ENCODE data around the gene SOX30.

SOX30 gene

DNA sequence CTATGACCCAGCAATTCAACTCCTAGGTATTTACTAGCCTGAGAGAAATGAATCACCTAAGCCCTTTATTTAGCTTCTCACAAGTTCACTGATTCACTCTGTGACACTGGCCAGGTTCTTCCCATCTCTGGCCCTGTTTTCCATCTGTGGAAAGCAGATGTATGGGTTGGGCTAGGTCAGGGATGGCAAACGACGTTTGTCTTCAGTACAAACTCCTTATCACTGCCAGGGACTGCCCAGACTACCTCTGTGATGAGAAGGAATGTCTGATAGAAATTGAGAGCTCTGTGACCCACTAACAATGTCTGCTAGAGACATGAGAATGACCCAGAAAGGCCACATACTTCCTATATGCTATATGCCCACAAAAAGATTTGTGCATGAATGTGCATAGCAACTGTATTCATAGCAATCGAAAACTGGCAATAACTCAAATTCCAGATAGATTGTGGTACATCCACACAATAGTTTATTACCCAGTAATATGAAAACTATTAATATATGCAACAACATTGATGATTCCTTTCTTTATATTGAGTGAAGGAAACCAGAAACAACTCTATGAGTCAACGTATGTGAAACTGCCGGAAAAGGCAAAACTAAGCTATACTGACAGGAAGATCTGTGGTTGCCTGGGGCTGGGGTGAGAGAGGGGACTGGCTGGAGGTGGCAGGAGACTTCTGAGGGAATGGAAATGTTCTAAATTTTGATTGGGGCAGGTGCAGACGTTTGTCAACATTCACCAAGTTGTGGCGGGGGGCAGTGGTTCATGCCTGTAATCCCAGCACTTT is 44.7 kb downstream of the SOX30 start:
- DNase-seq = peak in 1 of 4 experiments; percentile 9

DNA sequence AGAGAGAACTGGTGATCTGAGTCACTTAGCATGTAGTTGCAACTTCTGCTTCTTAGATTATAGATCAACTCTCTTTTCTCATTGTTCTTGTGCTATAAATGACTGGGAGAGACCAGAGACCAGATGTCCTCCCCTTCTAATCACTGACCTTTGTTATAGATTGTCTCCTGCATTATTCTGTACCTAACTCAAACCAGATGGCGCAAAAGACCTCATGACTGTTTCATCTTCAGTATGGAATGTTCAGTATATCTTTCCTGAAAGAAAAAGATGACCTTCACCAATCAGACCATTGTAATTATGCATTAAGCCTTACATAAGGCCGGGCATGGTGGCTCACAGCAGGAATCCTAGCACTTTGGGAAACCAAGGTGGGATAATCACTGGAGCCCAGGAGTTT is 46.2 kb downstream of the SOX30 start:
- DNase-seq = no peak

DNA sequence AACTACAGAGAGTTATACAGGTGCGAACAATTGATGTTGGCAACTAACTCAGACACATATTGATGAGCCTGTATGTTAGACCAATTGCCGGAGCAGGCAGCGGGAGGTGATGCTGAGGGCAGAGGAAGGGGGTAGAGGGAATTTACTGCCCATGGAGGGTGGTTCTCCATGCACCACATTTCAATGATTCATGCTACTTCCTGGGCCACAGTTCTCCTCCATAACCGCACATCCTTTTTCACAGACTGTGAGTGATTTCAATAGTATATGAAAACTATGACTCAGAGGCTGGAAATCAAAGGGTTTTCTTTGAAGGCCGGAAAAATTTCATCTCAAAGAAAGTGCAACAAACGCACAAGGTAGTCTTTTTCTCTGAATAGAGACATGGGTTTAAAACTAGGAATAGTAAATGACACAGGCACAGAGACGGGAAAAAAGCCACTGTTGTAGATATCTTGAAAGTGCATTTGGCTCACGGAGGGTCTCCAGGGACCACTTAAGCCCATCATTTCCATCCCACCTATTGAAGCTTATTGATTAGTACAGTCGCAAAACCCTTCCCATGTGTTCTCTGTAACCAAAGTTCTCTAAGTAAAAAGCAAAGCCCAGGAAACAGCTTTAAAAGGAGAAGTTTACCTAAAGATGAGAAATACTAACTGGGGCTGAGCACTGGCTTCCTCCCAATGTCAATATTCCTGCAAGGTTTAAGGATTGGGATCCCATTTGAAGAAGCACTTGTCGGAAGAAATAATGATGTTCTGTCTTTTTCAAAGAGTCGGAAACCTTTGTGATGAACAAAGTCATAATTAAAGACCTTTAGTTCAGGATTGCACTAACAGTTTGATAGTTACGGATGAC is 48.7 kb downstream of the SOX30 start:
- peak in 1 of 4 experiments; percentile 22 for DNase-seq

DNA sequence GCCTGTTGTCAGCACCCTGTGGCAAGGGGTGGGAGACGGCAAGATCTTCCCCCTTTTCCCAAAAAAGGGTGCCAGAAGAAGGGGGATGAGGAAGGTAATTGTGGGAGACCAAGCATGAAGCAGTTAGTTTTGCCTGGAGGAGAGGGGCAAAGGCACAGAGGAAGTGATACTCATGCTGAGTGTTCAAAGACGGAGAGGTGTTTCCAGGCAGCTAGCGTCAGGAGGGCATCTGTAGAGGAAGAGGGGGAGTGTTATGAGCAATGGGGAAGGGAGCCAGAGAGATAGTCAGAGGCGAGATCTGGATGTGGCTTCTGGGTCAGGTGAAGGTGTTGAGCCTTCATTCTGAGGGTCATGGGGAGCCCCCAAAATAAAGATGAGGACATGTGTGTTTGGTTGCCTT is 49.7 kb downstream of the SOX30 start:
- DNase-seq = no peak

DNA sequence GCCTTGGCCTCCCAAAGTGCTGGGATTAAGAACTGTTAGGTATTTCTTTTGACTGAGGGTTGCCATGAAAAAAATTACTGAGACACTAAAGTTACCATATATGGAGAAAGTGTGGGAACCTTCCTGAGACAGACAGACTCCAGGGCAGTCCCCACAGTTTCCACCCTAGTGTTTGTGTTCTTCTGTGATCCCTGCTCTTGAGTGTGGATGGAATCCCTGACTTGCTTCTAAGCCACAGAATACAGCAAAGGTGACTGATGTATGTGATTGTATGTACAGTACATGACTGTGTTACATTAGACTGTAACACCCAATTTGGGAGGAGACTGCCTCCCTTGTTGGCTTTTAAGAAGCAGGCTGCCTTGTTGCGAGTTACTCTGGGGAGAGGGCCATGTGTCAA is 52.0 kb downstream of the SOX30 start:
- DNase-seq = no peak

DNA sequence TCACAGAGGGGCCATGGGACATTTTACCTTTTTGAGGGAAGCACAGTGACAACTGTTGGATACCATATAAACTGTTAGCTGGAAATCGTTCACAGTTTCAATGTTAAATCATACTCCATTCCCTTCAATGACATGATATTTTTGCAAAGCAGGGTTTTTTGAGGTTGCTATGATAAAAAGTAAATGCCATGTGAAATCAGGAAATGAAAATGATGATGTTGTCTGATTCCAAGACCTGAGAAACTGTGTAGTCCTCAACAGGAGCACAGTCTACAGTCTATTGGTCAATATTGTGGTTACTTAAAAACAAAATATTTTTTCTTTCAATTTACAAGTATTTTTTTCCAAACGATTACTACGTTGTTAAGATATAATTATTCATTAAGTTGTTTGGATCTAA is 52.7 kb downstream of the SOX30 start:
- no peak for DNase-seq

DNA sequence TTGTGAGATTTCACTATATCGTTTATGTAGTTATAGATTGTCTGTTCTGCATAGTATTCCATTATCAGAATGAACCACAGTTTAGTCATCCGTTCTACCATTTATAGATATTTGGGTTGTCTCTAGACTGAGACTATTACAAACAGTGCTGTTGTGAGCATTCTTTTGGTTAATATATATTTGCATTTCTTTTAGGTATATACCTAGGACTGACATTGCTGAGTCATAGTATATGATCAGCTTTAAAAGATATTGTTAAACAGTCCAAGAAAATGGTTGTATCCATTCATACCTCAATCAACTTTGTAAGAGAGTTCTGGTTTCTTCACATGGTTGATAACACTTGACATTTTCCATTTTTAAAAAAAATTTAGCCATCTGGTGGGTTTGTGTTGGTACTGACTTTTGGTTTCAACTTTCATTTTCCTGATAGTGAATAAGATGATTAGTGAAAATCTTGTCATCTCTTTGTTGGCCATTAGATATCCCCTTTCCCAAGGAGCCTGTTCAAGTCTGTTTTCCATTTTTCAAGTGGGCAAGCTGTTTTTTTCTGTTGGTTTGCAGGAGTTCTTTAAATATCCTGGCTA is 53.8 kb downstream of the SOX30 start:
- DNase-seq = no peak

DNA sequence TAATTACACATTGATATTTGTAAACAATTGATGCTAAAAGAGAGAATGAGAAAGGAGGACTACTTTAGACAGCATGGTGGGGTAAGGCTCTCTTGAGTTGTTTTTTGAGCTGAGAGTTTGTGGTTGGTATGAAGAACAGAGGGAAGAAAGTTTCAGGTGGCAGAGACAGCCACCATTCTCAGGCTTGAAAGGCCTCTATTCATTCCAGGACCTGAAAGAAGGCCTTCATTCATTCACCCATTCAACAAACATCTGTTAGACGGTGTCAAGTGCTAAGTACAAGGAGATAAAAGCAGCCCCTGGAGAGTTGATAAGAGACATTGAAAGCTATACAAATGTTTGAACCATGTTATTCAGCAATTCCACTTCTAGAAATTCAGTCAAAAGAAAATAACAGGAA is 55.0 kb downstream of the SOX30 start:
- DNase-seq = no peak

DNA sequence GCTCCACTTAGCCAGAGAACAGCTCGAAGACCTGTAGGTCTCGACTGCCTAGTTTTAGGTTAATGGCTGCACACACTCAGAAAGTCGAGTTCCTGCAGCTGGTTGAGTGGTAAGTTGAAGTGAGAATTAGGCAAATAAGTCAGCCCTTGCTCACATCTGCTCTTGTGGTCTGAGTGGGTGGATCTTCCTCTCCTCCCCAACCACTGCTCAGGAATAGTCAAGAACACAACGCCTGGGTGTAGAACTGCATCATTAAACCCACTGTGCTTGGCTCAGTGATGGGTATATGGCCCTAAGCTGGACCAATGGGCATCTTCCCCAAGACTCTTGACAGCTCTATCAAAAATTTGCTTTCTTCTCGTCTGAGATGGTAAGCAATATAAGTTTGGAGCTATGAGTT is 55.8 kb downstream of the SOX30 start:
- no peak for DNase-seq

DNA sequence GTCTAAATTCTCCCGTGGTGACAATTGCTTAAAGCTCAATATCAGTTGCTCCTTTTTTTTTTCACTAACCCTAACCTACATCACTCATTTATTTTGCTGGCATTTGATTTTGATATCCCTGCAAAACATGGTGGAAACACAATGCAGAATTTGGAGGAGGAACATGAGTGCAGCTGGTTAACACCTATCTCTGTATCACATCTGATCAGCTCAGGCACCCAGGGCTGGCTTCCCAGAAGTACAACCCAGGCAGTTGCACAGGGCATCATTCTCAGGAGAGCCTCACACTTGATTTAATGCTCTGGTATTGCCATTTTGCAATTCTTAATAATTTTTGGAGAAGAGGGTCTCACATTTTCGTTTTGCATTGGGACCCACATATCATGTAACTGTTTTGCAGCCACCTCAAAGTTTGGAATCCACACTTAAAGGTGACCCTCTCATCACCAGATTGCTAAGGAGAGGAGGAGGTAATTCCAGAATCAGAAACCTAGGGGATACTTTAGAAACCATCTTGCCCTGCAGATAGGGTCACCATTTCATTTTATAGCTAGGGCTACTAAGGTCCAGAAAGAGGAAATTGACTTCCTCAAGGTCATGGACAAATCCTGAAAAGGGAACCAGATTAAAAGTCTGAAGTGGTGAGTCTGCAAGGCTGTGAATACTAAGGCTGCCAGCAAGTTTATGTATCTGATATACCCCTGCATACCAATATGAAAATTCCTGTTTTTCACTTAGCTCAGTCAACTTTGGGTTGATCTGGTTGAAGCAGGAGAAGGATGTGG is 57.4 kb downstream of the SOX30 start:
- no peak for DNase-seq

DNA sequence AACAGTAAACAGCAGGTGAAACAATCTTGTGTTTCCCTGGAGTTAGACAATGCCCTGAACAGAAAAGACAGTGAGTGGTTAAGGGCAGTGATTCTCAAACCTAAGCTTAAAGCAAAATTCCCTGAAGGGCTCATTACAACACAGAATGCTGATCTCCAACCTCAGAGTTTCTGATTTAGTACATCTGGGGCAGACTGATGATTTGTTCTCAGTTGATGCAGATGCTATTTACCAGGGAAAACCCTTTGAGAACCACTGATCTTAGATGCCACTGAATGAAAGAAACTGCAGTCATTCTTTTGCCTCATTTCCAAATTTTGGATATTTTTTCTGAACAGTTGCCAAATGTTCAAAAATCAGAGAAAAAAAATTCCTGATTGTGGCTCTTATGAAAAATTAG is 58.0 kb downstream of the SOX30 start:
- DNase-seq = no peak

DNA sequence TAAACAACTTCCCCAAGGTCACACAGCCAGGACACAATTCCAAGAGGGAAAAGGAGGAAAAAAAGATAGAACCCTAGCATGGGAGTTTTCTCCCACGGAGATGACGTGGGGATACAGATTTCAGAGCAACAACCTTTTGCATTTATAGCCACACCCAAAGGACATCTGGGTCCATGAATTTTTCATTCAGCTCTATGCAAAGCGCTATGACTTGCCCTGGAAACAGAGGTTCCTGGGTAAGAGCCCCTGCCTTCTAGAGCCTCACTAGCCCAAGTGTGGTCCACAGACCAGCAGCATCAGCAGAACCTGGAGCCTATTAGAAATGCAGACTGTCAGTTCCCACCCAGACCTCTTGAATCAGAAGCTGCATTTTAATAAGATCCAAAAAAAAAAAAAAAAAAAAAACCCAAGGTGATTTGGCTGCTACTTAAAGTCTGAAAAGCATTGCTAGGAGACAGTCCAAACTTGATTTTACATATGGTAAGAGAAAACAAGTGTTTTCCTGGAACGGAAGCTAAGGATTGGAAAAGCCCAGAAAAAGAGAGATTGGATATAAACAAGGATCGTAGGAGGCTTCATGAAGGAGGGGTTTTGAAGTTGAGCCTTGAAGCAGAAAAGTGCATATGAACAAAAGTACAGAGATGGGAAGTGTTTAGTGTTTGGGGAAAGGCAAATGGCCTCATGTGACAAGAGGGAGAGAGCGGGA is 59.0 kb downstream of the SOX30 start:
- DNase-seq = no peak

DNA sequence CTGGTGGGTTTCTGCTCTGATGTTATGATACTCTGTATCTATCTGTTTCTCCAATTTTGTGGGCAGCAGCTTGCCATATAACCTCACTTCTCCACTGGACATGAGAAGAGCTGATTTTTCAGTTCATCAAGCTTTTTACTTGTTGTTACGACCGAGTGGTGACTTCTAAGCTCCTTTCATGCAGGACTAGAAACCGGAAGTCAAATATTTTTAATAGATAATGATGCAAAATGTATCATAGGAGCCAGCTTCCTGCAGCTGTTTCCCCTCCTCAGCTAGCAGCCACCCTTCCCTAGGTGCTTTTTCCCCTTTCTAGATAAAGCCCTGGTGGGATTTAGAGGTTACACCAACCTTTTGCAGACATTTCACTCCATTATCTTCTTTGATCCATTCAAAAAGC is 59.6 kb downstream of the SOX30 start:
- no peak for DNase-seq

DNA sequence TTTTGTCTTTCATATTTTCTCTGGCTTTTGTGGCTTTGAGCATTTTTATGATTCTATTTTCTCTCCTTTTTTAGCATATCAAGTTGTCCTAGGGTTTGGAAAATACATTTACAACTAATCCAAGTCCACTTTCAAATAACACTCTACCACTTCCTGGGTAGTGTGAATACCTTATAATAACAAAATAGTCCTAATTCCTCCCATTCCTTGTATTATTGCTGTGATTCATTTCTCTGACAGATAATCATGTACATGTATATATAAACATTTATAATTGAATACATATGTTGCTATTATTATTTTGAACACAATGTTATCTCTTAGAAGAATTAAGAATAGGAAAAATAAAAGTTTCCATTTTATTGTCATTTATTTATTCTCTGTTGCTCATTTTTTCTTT is 61.8 kb downstream of the SOX30 start:
- no peak for DNase-seq

DNA sequence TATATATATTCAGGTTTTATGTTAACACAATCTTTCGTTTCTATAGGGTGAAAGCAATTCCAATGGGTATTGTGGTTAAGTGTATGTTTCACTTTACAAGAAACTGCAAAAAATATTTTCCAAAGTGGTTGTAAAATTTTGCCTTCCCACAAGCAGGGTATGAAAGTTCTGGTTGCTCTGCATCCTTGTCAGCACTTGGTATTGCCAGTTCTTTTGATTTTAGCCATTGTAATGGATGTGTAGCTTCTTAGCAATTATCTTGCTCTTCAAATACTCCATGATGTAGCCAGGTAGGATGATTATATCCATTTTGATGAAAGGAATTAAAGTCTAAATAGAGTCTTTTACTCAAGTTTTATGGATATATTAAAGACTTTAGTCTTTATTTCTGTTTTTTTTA is 67.6 kb downstream of the SOX30 start:
- DNase-seq = no peak

DNA sequence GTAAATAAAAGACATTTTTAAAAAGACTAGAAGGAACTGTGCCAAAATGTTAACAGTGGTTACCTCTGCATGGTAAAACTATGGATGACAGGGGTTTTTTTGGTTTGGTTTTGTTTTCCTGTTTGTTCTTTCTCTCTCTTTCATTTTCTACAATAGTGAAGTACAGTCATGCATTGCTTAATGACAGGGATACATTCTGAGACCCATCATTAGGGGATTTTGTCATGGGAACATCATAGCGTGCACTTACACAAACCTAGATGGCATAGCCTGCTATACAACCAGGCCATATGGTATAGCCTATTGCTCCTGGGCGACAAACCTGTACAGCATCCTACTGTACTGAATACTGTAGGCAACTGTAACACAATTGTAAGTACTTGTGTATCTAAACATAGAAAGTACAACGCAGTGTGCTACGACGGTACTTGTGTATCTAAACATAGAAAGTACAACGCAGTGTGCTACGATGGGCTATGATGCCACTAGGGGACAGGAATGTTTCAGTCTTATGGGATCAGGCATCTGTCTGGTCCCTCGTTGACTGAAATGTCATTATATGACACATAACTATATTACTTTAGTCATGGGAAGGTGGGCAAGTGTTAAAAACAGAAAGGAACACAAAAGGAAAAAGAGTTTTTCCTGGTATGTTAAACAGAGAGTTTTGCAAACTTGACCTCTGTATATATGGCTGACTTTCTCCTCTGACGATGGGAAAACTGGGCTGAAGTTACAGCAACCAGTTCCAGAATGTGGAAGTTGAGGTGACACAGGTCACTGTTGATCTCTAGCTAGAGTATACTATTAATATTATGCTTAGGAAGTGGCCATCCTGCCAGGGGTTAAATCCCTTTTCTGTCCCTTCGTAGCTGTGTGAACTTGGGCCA is 69.3 kb downstream of the SOX30 start:
- DNase-seq = no peak

DNA sequence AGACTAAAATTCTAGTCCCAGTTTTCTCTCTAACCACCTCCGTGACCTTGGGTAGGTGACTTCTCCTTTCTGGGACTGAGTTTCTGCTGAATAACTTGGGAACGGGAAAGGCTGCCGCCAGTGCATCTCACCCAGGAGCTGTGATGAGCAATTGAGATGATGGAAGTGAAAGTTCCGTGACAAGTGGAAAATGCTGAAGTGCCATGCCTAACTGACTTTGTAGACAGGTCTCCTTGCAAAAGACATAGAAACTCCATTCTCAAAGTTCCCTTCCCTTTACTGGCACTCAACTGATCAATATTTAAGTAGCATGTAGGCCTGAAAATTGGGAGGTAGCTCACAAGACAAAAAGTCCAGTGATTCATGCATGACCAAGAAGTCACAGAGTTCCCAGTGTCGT is 70.3 kb downstream of the SOX30 start:
- DNase-seq = no peak

DNA sequence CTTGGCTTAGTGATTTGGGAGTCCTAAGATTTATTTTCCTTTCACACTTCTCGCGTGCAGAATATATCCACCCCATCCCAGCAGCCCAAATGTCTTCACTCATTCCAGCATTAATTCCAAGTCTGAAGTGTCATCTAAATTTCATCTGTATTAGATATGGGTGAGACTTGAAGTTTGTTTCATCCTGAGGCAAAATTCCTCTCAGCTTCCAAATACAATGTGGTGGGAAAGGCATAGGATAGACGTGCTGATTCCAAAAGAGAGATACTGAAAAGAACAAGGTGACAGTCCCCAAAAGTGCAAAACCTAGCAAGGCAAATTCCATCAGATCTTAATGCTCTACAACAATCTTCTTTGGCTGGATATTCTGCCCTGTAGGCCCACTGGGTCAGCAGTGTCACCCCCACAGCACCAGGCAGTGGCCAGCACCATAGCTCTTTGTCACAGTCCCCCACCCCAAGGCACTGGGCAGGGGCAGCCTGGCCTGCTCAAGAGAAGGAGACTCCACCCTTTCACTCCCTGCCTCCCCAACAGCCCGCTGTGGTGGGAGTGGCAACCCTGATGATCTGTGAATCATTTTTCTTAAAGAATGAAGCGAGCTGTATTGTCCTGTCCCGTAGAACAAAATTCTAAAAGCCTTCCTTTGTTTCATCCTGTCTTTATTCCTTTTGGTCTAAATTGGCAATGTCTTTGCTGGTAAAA is 74.0 kb downstream of the SOX30 start:
- no peak for DNase-seq

DNA sequence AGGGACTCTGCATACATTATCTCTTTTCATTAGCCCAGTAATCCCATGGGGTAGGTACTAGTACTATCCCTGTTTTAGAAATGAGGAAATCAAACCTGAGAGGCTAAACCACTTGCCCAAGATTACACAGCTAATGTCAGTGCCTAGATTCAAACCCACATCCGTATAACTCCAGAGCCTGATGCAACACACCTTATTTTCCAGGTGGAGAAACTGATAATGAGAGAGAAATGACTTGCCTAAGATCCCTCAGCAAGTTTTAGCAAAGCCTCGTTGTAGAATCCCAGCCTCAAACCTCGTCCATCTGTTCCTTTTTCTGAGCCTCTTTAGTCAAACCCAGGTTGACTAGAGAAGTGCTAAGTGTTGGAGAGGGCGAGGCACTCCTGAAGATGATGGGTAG is 75.6 kb downstream of the SOX30 start:
- DNase-seq = no peak

Measured in activated naive CD4-positive, alpha-beta T cell (primary cell).